ENCODE data around the gene BPIFA1. TPM values are rescaled to one million over a fixed set of nuclear protein-coding genes. Genes with fewer than 3 reads are reported as not detected.

Gene BPIFA1
- total RNA-seq, 4 donors from 2014 or later: not detected

DNA sequence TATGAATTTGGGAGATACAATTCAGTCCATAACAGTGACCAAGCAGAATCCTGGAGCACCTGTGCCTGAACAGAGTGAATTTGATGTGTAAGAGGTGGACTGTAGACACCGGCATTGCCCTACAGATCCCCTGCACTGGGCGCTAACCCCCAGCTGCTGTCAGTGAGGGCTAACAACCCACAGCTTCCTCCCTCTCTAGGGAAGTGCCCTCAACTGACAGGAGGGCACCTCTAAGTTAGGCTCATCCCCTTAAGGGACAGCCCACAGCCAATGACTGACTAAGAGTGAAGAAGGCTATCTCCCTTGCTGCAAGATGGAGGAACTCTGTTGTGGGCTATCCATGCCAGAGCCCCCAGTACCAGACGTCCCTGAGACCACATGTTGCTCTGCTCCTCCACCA lies 31.9 kb downstream of the BPIFA1 start:
- in situ Hi-C loops (cut with MboI; ENCODE audit: low sequenced_read_pairs in 4 of 4) (no loop called here), intact Hi-C loops (cut with DNase I; ENCODE audit: low total_unique reads) (no loop called here)
- H3K27ac ChIP-seq: no peak overlapping the region
- DNase-seq (no peak), ATAC-seq (no peak)
- peaks cover 0 to 6% (median 0%) of the 10 kb centered on the region in 3 donors for H3K27me3 ChIP-seq
- H3K36me3 ChIP-seq: no peaks in the 10 kb centered on the region
- TF ChIP-seq, protein P1, sequence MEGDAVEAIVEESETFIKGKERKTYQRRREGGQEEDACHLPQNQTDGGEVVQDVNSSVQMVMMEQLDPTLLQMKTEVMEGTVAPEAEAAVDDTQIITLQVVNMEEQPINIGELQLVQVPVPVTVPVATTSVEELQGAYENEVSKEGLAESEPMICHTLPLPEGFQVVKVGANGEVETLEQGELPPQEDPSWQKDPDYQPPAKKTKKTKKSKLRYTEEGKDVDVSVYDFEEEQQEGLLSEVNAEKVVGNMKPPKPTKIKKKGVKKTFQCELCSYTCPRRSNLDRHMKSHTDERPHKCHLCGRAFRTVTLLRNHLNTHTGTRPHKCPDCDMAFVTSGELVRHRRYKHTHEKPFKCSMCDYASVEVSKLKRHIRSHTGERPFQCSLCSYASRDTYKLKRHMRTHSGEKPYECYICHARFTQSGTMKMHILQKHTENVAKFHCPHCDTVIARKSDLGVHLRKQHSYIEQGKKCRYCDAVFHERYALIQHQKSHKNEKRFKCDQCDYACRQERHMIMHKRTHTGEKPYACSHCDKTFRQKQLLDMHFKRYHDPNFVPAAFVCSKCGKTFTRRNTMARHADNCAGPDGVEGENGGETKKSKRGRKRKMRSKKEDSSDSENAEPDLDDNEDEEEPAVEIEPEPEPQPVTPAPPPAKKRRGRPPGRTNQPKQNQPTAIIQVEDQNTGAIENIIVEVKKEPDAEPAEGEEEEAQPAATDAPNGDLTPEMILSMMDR (IDR thresholded peaks at IDR 0.05 in 4 of 5, conservative IDR thresholded peaks at IDR 0.05 in 1 of 5): no peak
- TF ChIP-seq POLR2A (IDR thresholded peaks at IDR 0.05): no peak
- no peaks in the 10 kb centered on the region for H3K4me1 ChIP-seq
- no peaks in the 10 kb centered on the region for H3K9me3 ChIP-seq
- H3K4me3 ChIP-seq: no peak overlapping the region

DNA sequence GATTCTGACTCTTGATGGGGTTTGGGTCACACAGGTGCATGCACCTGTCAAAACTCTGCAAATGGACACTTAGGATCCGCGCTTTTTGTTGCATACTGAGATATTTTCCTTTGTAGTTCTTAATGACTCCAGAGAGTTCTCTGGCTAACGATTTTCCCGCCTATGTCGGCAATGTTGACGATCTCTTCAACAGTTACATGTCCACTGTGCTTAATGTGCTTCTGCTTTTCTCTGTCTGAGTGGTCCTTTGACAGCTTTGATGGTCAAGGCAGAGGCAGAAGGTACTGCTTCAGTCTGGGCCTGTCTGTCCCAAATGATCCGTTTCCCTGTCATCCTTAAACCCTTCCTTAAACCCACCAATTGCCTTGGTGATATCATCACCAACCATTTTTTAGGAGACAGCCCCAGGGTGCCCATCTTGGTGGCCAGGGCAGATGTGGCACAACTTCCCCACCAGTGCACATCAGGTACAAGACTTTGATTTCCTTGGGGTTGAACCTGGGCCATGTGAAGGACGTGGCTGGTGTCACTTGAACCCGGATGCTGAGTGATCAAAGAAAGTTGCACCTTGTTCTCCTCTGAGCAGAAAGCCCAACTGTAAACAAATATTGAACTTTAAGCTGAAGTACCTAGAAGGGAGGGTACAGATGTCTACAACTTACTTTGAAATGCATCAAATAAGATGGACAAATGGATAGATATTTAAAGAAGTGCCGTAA lies 36.5 kb downstream of the BPIFA1 start:
- peaks cover 0 to 6% (median 0%) of the 10 kb centered on the region in 3 donors for H3K27me3 ChIP-seq
- DNase-seq (no peak), ATAC-seq (no peak)
- no peak overlapping the region for H3K27ac ChIP-seq
- intact Hi-C loops (cut with DNase I; ENCODE audit: low total_unique reads): no loop called here
- H3K4me1 ChIP-seq: no peaks in the 10 kb centered on the region
- H3K4me3 ChIP-seq: no peak overlapping the region
- in situ Hi-C loops (cut with MboI; ENCODE audit: low sequenced_read_pairs in 4 of 4): no loop called here
- TF ChIP-seq POLR2A (IDR thresholded peaks at IDR 0.05): no peak
- TF ChIP-seq, protein P1 (IDR thresholded peaks at IDR 0.05 in 4 of 5, conservative IDR thresholded peaks at IDR 0.05 in 1 of 5): no peak
- H3K9me3 ChIP-seq: no peaks in the 10 kb centered on the region
- no peaks in the 10 kb centered on the region for H3K36me3 ChIP-seq

DNA sequence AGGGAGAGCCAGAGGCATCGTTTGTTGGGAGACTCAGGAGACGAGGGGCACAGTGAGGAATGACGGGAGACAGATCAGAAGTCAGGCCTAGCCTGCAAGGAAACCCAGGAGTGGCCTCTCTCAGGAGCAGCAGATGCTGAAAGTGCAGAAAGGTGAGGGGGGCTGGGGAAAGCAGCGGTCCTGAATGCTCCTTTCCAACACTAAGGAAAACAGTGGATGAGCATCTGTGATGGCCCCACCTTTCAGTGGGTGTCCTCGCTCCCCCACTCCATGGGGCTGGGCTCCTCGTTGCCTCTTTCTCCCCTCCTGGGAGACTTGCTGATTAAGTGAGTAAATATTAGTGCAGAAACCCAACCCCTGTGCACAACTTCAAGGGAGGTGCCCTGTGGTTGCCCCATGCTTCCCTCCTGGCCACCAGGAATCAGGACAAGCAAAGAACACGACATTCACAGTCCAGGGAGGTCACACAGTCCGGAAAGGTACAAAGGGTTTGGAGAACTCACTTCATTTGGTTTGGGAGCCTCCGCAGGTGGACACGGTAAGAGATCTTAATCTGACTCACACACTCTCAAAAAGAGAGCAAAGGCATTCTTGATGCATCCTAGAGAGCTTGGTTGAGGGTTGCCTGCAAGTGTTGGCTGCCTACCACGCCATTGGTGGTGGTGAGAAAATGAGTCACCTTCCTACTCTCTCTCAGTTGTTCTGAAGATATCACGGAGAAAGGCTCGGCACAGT lies 37.5 kb downstream of the BPIFA1 start:
- Histone ChIP-seq H3K9me3 (no peaks in the 10 kb centered on the region), H3K27me3 (no peaks in the 10 kb centered on the region), H3K36me3 (no peaks in the 10 kb centered on the region), H3K27ac (no peak overlapping the region), H3K4me3 (no peak overlapping the region), H3K4me1 (no peaks in the 10 kb centered on the region)
- DNase-seq: no peak
- ATAC-seq: no peak
- in situ Hi-C loops (cut with MboI; ENCODE audit: low sequenced_read_pairs in 4 of 4) (no loop called here), intact Hi-C loops (cut with DNase I; ENCODE audit: low total_unique reads) (no loop called here)
- TF ChIP-seq POLR2A (IDR thresholded peaks at IDR 0.05): no peak
- TF ChIP-seq, protein P1 (IDR thresholded peaks at IDR 0.05 in 4 of 5, conservative IDR thresholded peaks at IDR 0.05 in 1 of 5): no peak

DNA sequence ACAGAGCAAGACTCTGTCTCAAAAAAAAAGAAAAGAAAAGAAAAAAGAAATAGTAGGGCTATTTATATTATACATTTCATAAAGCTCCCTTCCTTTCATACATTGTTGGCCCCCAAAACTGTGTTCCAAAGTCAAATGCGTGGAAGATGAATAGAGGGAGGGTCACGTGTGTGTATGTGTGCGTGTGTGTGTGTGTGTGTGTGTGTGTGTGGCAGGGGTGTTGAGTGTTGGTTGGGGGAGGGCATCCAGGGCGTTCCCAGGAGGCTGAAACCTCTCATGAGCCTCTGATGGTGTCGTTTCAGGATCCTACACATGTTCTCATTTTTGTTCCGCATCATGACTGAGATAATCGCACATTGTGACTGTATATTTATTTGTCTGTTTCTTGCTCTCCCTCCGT lies 39.4 kb downstream of the BPIFA1 start:
- no peaks in the 10 kb centered on the region for H3K4me1 ChIP-seq
- TF ChIP-seq, protein P1 (IDR thresholded peaks at IDR 0.05 in 4 of 5, conservative IDR thresholded peaks at IDR 0.05 in 1 of 5): no peak
- TF ChIP-seq POLR2A (IDR thresholded peaks at IDR 0.05): no peak
- H3K36me3 ChIP-seq: no peaks in the 10 kb centered on the region
- ATAC-seq: no peak
- no peaks in the 10 kb centered on the region for H3K9me3 ChIP-seq
- no peak overlapping the region for H3K27ac ChIP-seq
- no peak for DNase-seq
- no peak overlapping the region for H3K4me3 ChIP-seq
- intact Hi-C loops (cut with DNase I; ENCODE audit: low total_unique reads) (no loop called here), in situ Hi-C loops (cut with MboI; ENCODE audit: low sequenced_read_pairs in 4 of 4) (loop anchor here in 2 of 4 donors (25.0 kb wide), 2 partner anchors 363 to 488 kb away; no protein-coding TSS in a partner anchor)
- peaks cover 0 to 3% (median 0%) of the 10 kb centered on the region in 3 donors for H3K27me3 ChIP-seq
